Stimulated activated naive CD4-positive, alpha-beta T cell treated with Interleukin-2 at 50 U/mL for 16 hours (primary cell): ENCODE measurements around the gene ELOVL4.
A peak's percentile ranks its signal among the peaks of the same experiment; 100 is the strongest.

Experiments
- DNase-seq: peaks from one replicate; lab custom pipeline; 2025; lab: John Stamatoyannopoulos, UW

ELOVL4 gene

DNA sequence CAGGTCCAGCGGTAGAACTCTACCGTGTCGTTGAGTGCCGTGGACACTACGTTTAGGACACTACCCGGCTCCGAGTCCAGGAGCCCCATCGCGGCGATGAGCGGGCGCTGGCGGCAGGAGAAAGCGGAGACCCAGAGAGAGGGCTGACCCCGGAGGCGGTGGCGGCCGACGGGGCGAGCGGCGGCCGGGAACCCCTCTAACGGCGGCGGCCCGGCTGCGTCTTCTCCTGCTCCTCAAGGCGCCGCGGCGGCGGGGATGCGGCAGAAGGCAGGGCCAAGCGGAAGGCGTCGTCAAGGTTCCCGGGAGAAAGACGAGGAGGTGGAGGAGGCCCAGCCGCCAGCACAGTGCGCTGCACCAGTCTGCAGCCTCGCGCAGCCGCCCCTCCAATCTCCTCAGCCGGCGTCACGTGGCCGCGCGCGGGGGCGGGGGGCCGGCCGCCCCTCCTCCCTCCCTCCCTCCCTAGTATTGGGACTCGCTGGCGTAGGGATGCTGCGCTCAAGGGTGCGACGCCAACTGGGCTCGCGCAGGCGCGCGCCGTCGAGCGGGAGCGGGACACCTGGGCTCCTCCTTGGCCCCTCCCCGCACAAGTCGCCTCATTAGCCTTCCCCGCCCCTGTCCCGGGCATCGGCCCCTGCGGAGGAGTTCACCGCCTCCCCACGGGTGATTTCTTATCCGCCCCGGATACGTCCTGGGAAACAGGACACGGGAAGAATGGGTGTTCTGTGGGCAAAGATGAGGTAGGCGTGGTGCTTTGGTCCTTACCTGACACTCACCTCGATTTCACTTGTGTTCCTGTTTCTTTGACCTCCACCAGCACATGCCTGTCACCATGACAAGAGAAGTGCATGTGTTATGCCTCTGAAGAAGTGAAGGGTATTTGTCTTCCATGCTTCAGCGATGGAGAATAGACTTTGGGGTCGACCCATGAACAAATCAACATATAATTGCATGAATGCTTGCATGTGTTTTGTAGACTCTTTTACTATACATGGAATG, at the start of gene ELOVL4:
Gene ELOVL4 (minus strand): TSS at position 363 of the 996 bp plus-strand sequence. CDS start 274 bp downstream, at position 89.
- DNase-seq = peak; percentile 55

DNA sequence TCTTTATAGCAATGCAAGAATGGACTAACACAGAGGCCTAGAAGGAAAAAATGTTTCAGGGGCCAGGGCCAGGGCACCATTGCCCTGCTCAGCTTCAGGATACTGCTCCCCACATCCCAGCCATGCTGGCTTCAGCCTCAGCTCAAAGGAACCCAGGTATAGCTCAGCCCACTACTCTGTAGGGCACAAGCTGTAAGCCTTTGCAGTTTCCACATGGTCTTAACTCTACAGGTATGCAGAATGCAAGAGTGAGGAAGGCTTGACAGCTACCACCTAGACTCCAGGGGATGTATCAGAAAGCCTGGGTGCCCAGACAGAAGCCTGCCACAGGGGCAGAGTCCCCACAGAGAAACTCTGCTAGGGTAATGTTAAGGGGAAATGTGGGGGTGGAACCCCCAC, 46.6 kb upstream of the ELOVL4 start:
- DNase-seq = no peak

DNA sequence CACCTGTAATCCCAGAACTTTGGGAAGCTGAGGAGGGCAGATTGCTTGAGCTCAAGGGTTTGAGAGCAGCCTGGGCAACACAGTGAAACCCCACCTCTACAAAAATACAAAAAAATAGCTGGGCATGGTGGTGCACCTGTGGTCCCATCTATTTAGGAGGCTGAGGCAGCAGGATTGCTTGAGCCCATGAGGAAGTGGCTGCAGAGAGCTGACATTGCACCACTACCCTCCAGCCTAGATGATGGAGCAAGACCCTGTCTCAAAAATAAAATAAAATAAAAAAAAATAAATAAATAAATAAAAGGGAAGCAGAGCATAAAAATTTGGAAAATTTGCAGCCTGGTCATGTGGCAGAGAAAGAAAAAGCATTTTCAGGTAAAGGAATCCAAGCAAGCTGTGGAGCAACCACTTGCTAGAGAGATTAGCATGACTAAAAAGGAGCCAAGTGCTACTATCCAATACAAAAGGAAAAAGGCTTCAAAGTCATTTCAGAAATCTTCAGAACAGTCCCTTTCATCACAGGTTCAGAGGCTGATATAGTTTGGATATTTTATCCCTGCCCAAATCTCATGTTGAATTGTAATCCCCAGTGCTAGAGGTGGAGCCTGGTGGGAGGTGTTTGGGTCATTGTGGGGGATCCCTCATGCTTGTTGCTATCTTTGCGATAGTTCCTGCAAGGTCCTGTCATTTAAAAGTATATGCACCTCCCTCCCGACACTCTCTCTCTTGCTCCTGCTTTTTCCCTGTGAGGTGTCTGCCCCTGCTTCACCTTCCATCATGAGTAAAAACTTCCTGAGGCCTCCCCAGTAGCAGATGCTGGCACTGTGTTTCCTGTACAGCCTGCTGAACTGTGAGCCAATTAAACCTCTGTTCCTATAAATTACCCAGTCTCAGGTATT, 45.9 kb upstream of the ELOVL4 start:
- no peak for DNase-seq

DNA sequence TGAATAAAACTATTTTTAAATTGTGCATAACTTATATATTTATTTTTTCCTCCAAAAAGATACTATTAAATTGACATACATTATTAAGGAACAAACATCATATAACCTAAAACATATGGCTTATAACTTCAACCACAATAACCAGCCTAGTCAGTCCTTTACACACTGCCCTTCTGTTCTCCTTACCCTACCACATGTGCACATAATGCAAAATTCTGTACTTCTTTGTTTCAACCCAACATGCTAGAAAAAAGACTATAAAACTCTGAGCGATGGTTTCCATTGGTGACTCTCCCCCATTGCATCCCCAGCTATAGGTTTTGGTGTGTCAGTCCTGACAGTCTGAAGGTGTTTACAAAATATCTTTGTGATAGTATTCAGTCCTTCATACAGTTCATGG, 42.3 kb upstream of the ELOVL4 start:
- no peak for DNase-seq

DNA sequence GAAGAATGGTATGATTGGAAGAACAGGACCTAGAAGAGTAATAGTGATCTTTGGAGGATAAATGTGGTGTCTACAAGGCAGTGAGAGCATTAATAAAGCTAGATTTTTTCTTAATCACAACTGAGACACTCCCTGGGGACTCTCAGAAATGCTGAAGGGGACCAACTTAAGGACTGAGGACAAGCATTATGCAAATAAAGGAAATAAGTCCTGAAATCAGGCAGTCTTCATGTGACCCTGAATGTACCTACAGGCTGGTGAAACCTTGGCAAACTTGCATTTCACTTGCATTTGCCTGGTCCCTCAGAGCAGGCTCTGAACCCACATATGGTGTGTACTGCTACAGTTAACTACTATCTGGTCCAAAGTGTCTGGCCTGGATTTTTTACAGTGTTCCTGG, 37.8 kb upstream of the ELOVL4 start:
- no peak for DNase-seq

DNA sequence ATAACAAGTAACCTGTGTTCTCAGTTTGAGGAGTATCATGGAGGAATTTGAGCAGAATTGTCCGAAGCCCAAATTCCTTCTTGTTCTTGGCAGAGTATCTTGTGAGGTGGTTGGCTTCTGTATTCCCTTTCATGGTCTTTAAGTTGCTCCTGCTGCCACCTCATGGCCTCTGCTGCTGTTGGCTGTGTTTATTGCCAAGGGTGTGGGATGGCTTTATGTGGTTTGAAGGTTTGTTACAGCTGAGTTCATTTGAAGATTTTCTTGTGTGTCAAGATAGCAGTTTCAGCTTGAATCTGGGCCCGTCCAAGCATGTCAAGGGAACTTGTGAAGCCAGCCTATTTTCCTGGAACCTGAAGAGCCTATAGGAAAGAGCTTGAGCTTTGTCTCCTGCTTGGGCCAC, 36.9 kb upstream of the ELOVL4 start:
- DNase-seq = no peak

DNA sequence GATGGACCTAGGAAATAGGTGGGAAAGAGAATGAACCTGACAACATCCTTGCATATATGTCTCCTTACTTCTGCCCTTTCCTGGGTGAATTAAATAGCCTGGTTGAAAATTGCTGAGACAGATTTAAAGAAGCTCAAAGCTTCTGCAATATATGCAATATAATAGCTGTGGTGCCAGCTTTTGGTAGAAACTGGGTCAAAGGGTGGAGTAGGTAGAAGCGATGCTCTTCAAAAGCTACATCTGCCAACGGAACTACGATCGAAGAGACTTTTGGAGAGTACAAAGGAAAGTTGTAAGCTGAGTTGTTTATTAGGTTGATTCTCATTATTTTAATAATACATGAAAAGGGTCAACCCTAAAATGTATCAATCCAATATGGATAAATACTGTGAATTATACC, 34.3 kb upstream of the ELOVL4 start:
- DNase-seq = no peak

DNA sequence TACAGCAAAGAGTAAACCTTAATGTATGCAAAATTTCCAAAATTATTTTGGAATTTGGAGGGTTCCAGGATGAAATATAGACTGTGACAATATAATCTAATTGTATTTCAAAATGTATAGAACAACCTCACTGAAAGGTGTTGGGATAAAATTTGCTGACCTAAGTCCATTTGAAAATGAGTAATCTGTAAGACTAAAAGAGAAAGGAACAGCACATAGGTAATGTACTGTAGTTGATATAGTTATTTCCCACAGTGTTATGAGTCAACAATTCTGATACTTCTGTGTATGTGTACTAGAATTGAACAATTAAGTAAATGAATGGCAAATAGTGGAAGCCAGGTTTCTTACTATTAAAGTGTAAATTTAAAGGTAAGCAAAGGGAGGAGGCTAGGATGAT, 23.8 kb upstream of the ELOVL4 start:
- DNase-seq = no peak

DNA sequence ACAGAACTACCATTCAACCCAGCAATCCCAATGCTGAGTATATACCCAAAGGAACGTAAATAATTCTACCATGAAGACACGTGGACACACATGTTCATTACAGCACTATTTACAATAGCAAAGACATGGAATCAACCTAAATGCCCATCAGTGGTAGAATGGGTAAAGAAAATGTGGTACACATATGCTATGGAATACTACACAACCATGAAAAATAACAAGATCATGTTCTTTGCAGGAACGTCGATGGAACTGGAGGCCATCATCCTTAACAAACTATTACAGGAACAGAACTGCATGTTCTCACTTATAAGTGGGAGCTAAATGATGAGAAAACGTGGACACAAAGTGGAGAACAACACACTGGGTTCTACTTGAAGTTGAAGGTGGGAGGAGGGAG, 22.4 kb upstream of the ELOVL4 start:
- DNase-seq = no peak

DNA sequence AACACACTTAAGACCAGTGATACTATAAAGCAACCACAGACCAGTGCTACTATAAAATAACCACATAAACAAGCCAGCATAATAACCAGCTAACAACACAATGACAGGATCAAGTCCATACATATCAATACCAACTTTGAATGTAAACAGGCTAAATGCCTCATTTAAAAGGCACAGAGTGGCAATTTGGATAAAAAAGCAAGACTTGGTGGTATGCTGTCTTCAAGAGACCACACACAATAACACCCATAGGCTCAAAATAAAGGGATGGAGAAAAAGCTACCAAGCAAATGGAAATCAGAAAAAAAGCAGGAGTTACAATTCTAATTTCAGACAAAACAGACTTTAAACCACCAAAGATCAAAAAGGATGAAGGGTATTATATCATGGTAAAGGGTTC, 19.8 kb upstream of the ELOVL4 start:
- no peak for DNase-seq

DNA sequence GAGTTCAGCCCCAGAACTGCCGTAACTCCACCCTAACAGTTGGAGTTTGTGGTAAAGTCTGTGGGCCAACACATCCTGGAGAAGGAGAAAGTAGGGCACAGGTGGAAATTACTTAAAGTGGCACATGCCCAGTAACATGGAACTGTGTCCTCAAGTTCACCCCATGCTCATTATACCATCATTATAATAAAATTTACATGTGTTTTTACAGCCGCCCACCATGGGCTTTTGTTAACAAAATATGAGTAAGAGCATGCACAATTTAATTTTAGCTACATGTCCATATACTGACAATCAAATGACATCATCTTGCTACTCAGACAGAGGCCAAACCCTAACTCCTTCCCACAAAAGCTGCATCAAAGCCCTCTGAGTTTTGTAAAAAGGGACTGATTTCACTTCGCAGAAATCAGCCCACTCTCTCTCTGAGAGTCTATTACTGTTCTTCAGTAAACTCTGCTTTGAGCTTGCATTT, 17.3 kb upstream of the ELOVL4 start:
- DNase-seq = no peak

DNA sequence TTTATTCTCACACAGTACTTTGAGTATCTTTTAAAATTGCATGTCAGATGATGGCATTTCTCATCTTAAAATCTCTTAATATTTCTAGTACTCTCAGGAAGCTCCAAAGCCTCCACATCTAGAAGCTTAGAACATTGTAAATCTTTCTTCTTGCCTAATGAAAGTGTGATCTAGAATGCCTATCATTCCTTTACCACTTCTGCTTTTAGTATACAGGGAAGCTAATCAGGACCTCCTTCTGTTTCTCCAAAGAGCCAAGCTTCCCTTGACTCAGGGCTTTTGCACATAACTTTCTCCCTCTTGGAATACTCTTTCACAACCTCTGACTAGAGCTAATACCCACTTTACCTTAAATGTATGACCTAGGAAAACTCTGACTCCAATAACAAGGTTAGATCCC, 7.5 kb upstream of the ELOVL4 start:
- DNase-seq = no peak

DNA sequence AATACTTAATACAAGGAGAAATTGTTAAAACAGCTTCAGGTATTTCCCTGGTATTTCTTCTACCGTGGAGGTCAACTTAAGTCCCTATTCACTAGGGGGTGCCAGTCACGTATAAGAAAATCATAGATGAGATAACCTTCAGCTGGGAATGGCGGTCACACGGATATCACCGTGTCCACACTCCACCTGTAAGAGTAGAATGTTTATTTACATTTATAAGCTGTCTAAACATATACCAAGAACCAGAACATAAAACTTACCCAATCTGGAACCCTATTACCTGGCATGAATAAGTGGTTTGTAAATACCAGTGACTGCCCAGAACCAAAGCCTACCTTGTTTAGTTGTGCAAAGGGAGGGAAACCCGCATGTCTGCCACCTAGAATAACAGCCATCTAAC, 1.9 kb upstream of the ELOVL4 start:
- peak; percentile 13 for DNase-seq

DNA sequence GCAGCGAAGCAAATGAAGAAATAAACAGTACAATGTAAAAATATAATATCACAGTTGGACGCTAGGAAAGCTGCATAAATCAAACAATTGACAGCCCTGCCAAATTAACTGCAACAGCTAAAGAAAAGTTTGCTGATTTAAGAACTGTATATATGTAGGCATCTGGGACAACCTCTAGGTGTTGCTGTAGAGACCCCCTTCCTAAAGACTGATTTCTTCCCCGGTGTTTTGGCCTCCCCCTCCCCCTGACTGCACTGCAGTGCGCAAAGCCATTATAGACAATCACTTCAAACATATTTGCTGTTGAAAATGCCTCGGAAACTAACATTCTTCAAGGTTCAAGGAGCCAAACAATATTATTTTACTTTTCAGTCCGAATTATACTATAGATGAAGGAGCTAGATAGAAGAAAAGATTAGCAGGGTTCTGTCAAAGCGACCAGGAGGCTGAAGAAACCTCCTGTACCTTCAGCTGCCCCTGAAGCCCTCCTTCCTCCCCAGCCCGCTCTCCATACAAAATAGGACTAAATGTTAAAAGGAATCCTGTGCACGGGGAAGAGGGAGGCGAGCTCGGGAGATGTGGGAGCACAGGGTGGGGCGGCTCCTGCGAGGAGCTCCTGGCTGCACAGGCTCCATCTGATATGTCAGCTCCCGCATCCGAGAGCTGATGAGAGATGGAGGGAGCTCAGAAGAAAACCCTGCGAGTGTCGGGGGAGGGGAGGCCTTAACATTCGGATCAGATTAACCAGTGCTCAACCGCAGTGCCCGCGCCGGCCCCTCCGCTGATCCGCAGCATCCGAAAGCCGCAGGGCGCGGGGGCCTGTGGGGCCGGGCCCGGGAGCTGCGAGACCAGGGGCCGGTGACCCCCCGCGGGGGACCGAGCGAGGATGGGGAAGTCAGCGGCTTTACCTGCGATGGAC, 822 bp downstream of the ELOVL4 start:
- DNase-seq = no peak

DNA sequence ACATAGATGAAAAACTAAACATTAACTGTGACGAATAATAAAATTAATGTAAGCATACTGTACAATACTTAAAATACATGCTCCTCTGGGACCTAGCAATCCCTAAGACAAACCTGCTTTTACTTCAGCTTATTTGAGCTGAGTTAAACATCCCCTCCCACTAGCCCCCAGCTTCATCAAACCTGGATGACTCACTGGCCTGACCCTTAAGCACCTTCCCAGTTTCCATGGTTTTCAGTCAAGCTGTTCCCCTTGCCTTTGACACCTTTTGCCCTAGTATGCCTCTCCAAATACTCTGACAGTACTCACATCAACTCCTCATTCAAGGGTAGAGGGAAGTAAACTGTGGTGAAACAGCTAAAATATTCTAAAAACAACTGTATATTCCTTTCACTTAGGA, 4.2 kb downstream of the ELOVL4 start:
- no peak for DNase-seq

DNA sequence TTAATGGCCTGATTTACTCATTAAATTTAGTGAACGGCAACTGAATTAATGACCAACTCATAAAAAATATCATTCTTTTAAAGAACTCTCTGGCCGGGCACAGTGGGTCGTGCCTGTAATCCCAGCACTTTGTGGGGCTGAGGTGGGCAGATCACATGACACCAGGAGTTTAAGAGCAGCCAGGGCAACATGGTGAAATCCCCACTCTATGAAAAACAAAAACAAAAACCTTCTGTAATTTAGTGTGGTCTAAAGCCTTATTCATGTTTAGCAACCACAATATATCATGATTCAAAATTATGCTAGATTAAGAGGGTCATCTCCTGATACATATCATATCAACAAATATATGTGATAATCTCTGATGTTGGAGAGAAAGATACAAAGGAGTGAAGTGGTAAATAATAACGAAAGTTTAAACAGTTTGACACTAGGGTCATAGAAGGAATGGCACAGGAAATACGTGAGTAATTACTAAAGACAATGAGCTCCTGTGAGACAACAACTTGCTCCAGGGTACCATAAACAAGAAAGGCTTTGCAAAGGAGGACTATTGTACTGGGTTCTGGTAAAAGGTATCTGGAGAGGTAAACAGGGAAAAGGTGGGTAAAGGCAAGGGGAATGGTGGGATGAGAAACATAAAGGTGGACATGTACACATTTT, 5.7 kb downstream of the ELOVL4 start:
- no peak for DNase-seq

DNA sequence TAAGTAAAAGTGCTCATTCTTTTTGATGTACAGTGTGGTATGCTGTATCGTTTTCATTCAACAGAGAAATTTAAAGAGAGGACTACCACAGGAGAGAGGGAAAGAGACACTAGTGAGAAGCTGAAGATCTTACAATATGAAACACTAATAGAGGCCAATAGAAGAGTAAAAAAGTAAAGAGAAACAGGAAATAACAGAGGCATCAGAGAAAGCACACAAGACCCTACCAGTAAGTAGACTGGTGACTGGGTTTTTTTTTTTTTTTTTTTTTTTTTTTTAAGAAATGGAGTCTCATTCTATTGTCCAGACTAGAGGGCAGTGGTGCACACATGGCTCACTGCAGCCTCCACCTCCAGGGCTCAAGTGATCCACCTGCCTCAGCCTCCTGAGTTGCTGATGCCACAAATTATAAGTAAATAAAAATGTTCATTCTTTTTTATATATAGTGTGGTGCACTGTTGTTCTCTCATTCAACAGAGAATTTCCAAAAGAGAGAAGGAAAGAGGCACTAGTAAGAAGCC, 18.8 kb downstream of the ELOVL4 start:
- no peak for DNase-seq

DNA sequence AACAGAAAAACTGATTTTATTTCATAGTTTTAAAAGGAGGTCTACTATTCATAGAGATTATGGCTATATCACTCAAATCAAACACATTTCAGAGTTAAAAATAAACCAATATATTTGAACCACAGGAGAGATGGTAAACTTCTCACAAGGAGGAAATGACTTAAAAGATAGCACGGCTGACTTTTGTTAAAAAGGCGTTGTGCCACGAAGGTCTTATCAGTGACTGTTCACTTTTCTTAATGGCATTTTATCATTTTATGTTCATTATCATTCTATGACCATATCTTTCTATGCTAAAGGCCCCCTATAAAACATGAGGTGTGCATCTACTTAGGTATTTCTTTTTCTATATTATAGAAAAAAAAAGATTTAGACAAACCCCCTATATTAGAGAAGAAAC, 19.6 kb downstream of the ELOVL4 start:
- DNase-seq = no peak

DNA sequence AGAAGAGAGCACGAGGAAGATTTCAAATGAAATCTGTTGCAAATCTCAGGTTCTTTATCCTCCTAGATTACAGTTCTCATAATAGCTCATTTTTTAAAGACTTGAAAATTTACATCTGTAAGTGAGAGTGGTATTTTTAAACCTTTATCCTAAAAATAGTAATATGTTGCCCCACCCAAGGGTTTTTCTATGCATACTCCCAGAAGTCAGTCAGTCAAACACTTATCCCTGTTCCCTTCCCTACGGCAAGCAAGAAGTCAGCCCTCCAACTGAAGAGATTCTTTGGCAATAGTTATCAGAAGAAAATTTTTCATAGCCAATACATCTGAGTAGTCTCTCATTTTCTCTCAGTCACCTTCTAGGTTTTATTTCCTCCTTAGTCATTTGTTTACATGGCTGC, 24.1 kb downstream of the ELOVL4 start:
- DNase-seq = no peak

DNA sequence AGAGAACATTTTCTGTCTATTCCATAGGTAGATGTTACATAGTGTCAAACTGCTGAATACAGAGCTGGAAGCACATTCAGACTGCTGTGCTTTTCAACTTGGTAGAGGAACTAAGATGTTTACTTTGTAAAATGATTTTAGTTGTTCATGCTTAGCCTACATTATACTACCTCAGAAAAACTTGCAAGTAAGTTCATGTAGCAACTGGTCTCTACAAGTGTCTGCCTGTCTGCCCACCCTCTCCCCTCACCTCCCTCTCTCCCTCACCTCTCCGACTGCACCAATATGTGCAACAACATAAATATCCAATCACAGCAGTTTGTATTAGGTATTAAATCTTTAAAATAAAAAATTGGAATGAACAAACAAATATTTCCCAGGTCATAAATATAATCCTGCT, 25.3 kb downstream of the ELOVL4 start:
- DNase-seq = no peak

DNA sequence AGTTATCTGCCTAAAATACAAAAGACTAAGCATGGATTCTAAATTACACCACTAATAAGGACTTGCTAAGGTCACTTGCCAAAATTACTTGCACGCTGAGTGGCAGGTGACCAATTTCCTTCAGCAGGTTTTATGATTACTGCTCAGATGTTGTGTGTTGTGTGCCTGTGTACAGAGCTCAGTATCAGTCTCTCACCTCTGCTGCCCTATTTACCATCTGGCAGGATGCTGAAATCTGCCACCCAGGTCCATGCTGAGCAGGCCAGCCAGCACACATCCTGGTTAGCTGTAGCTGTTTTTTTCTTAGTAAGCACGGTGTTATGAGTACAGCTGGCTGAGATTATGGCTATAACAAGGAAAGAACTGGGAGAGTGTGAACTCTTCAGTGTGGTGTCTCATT, 34.0 kb downstream of the ELOVL4 start:
- no peak for DNase-seq
